Hair follicle dermal papilla cell (primary cell): Measurements from ENCODE around the gene MAEL. TPM values are rescaled to one million over a fixed set of nuclear protein-coding genes. Genes with fewer than 3 reads are reported as not detected.

Experiments
- small RNA-seq: library from RNA; depleted of rRNA; stranded (forward); fragments of <200 nt; gene quantifications from one replicate; pipeline ENCODE3, GENCODE V24; 2012
- total RNA-seq: library from RNA; depleted of rRNA; stranded (reverse); fragments of >200 nt; gene quantifications from 2 replicates; pipeline ENCODE4 v1.2.3, GENCODE V29; 2012

The MAEL gene
- total RNA-seq: not detected in 2 replicates

DNA sequence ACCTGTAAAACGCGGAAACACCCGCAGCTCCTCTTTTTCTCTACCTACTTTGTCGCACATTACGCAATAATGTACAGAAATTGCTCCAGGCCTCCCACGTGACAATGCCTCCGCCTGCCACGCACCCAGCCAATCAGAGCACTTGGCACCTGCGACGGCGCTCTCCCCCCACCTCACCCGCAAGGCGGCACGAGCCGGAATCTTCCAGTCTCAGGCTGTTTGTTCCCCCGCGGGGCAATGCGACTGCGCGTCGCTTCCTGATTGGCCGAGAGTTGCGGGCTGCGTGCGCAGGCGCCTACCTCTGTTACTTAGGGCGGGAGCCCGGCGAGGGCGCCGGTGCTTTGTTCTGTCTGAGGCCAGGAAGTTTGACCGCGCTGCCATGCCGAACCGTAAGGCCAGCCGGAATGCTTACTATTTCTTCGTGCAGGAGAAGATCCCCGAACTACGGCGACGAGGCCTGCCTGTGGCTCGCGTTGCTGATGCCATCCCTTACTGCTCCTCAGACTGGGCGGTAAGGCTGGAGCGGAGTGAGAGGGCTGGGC, at the start of gene MAEL:
TSS of gene MAEL (plus strand) at position 307 of the 542 bp plus-strand sequence. CDS start at position 380, 73 bp downstream.

DNA sequence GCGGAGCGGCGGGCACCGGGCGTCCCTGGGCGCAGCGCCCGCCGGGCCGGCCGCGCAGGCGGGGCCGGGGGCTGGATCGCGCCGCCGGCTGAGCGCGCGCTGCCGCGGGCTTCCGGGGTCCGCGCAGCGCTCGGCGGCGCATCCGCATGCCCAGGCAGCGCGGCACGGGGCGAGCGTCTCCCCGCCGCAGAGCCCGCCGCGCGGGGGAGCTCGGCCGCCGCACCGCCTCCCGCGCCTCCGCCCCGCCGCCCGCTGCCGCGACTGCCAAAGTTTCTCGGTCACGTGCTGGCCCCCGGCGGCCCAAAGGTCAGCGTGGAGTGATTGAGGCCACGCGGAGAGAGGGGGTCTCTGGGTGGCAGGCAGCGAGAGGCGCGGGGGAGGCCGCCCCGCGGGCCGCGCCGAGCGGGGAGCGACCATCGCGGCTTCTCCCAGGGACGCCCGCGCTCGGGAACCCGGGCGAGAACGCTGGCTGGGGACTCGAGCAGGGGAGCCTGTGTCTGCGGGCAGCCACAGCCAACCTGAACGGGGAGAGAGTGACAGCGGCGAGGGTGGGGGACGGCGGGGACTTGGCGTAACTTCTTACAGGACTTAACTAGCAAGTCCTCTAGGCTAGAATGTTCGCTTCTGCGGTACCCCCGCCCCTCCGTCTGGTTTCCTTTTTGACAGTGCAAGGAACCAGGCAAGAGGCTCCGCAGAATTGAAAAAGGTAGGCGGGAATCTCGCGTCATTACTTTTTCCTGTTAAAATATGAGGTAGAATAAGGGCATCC, 13.5 kb upstream of the MAEL start, which contains the start of gene ILDR2:
TSS of gene ILDR2 (minus strand) at position 180 of the 769 bp plus-strand sequence. CDS start 272 bp downstream, outside the sequence.

Small RNA genes lying within 50 kb of the gene (small RNA-seq; reads per million reads assigned to genes)
- 4.7 reads per million, percentile 77 among the genes with 10 or more reads in this experiment for gene RNA5SP65

Other genes starting within 250 kb of the MAEL start
- gene POGK, start 149.8 kb upstream of the MAEL start, total RNA-seq: 33.9 and 37.8 TPM in 2 replicates
- 11.4 and 12.7 TPM in 2 replicates for gene TADA1, start 113.0 kb upstream of the MAEL start, total RNA-seq
- gene ILDR2, start 13.7 kb upstream of the MAEL start, total RNA-seq: not detected in 2 replicates
- not detected in 2 replicates for gene GPA33, start 101.1 kb downstream of the MAEL start, total RNA-seq
- gene STYXL2, start 104.8 kb downstream of the MAEL start, total RNA-seq: 0.32 and 0.36 TPM in 2 replicates
- gene POU2F1, start 231.6 kb downstream of the MAEL start, total RNA-seq: 7.3 and 18.3 TPM in 2 replicates